ENCODE data around the gene OLIG2. TPM values are rescaled to one million over a fixed set of nuclear protein-coding genes. Genes with fewer than 3 reads are reported as not detected.

Gene OLIG2
- polyA plus RNA-seq, 1 of the 3 experiments (the other 2 are of a cell fraction), result not detected

DNA sequence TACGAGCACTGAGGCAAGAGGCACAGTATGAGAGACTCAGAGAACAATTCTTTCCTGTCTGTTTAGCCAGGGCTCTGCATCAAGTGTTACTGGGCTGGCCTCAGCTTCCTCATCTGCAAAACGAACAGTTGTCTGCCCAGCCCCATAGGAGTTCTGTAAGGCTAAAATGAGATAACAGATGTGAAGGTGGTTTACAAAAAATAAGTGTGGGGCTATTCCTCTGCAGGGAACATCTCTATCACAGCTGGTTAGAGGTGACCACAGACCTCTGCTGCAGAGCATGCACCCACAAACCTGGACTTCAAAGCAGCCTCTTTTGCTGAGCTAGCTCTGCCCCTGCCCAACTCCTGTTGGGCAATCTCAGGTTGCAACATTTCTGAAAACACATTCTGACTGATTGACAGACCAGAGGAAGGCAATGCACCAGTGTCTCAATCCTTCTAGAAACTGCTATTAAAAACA is 33.7 kb downstream of the OLIG2 start:
- Histone ChIP-seq H3K9me2 (no peaks in the 10 kb centered on the region), H4K20me1 (ENCODE audit: insufficient read depth) (no peaks in the 10 kb centered on the region), H3K27me3 (ENCODE audit: insufficient read depth) (peaks cover 92% of the 10 kb centered on the region), H3K9me3 (no peaks in the 10 kb centered on the region), H3K36me3 (replicated peaks in 1 of 2; ENCODE audit: control insufficient read depth in 1 of 2, insufficient read depth in 2 of 2, low read length in 1 of 2) (no peaks in the 10 kb centered on the region), H3K4me3 (ENCODE audit: low read depth in 2 of 2, low read length in 1 of 2) (no peak overlapping the region), H2AFZ (ENCODE audit: low read depth) (no peak overlapping the region), H3F3A (replicated peaks; ENCODE audit: insufficient read depth) (no peaks in the 10 kb centered on the region), H3K4me2 (no peak overlapping the region), H3K9ac (no peak overlapping the region), H3K4me1 (ENCODE audit: control insufficient read depth in 1 of 2, insufficient read depth in 2 of 2, low read depth in 1 of 2, low read length in 1 of 2) (no peaks in the 10 kb centered on the region), H3K79me2 (ENCODE audit: insufficient read depth) (no peaks in the 10 kb centered on the region), H3K27ac (ENCODE audit: low read depth in 2 of 2, low read length in 1 of 2) (no peak overlapping the region)
- POLR2A ChIA-PET, result no interaction called here
- WGBS (ENCODE audit: low lambda C conversion rate), result 4% methylated on average over 2 of the region's 2 CpGs
- TF ChIP-seq YY1 (IDR thresholded peaks at IDR 0.05; ENCODE audit: low read depth) (no peak), EP300 (IDR thresholded peaks at IDR 0.05; ENCODE audit: borderline replicate concordance in 1 of 2, low read depth in 1 of 2, low read length in 1 of 2) (no peak), FOSL2 (IDR thresholded peaks at IDR 0.05; ENCODE audit: borderline replicate concordance, low read depth) (no peak), SMC3 (IDR thresholded peaks at IDR 0.05; ENCODE audit: low read depth, low read length) (no peak), POLR2AphosphoS5 (IDR thresholded peaks at IDR 0.05; ENCODE audit: low read depth, low read length) (no peak), TAF1 (IDR thresholded peaks at IDR 0.05; ENCODE audit: borderline replicate concordance, low read depth, low read length) (no peak), NFIC (IDR thresholded peaks at IDR 0.05; ENCODE audit: borderline replicate concordance) (no peak), MXI1 (IDR thresholded peaks at IDR 0.05; ENCODE audit: low read depth, low read length) (no peak), JUND (IDR thresholded peaks at IDR 0.05) (no peak), ELF1 (IDR thresholded peaks at IDR 0.05) (no peak), MEF2A (IDR thresholded peaks at IDR 0.05; ENCODE audit: borderline replicate concordance, low read depth) (no peak), RAD21 (IDR thresholded peaks at IDR 0.05; ENCODE audit: low read length) (no peak)
- TF ChIP-seq, protein P1, sequence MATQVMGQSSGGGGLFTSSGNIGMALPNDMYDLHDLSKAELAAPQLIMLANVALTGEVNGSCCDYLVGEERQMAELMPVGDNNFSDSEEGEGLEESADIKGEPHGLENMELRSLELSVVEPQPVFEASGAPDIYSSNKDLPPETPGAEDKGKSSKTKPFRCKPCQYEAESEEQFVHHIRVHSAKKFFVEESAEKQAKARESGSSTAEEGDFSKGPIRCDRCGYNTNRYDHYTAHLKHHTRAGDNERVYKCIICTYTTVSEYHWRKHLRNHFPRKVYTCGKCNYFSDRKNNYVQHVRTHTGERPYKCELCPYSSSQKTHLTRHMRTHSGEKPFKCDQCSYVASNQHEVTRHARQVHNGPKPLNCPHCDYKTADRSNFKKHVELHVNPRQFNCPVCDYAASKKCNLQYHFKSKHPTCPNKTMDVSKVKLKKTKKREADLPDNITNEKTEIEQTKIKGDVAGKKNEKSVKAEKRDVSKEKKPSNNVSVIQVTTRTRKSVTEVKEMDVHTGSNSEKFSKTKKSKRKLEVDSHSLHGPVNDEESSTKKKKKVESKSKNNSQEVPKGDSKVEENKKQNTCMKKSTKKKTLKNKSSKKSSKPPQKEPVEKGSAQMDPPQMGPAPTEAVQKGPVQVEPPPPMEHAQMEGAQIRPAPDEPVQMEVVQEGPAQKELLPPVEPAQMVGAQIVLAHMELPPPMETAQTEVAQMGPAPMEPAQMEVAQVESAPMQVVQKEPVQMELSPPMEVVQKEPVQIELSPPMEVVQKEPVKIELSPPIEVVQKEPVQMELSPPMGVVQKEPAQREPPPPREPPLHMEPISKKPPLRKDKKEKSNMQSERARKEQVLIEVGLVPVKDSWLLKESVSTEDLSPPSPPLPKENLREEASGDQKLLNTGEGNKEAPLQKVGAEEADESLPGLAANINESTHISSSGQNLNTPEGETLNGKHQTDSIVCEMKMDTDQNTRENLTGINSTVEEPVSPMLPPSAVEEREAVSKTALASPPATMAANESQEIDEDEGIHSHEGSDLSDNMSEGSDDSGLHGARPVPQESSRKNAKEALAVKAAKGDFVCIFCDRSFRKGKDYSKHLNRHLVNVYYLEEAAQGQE (IDR thresholded peaks at IDR 0.05; ENCODE audit: low read depth, low read length), result no peak
- TF ChIP-seq, protein P2, sequence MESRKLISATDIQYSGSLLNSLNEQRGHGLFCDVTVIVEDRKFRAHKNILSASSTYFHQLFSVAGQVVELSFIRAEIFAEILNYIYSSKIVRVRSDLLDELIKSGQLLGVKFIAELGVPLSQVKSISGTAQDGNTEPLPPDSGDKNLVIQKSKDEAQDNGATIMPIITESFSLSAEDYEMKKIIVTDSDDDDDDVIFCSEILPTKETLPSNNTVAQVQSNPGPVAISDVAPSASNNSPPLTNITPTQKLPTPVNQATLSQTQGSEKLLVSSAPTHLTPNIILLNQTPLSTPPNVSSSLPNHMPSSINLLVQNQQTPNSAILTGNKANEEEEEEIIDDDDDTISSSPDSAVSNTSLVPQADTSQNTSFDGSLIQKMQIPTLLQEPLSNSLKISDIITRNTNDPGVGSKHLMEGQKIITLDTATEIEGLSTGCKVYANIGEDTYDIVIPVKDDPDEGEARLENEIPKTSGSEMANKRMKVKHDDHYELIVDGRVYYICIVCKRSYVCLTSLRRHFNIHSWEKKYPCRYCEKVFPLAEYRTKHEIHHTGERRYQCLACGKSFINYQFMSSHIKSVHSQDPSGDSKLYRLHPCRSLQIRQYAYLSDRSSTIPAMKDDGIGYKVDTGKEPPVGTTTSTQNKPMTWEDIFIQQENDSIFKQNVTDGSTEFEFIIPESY (IDR thresholded peaks at IDR 0.05; ENCODE audit: borderline replicate concordance, low read depth), result no peak
- TF ChIP-seq, protein P3, sequence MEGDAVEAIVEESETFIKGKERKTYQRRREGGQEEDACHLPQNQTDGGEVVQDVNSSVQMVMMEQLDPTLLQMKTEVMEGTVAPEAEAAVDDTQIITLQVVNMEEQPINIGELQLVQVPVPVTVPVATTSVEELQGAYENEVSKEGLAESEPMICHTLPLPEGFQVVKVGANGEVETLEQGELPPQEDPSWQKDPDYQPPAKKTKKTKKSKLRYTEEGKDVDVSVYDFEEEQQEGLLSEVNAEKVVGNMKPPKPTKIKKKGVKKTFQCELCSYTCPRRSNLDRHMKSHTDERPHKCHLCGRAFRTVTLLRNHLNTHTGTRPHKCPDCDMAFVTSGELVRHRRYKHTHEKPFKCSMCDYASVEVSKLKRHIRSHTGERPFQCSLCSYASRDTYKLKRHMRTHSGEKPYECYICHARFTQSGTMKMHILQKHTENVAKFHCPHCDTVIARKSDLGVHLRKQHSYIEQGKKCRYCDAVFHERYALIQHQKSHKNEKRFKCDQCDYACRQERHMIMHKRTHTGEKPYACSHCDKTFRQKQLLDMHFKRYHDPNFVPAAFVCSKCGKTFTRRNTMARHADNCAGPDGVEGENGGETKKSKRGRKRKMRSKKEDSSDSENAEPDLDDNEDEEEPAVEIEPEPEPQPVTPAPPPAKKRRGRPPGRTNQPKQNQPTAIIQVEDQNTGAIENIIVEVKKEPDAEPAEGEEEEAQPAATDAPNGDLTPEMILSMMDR (IDR thresholded peaks at IDR 0.05), result no peak
- TF ChIP-seq, protein P4, sequence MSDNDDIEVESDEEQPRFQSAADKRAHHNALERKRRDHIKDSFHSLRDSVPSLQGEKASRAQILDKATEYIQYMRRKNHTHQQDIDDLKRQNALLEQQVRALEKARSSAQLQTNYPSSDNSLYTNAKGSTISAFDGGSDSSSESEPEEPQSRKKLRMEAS (IDR thresholded peaks at IDR 0.05; ENCODE audit: low read depth), result no peak
- DNase-seq, result no peak
- CTCF ChIA-PET, result no interaction called here

All from SK-N-SH (cell line).